ENCODE data around the gene MACROD2.

Gene MACROD2

GRCh38 chr20:14334306-14334930 is 339.1 kb downstream of the MACROD2 start:
- no peak overlapping the region for H3K27ac ChIP-seq
- ChIA-PET CTCF (interaction anchor here (0.5 to 0.7 kb wide), 10 partner anchors 29 to 1672 kb away, joined by 3 to 4 read pairs (median 3); no protein-coding TSS in a partner anchor), POLR2A (ENCODE audit: low non-redundant PET) (no interaction called here)
- DNase-seq (ENCODE audit: low spot score): peak; percentile 51
- TF ChIP-seq CTCF (conservative IDR thresholded peaks at IDR 0.05; ENCODE audit: low read depth): peak; percentile 75

DNA sequence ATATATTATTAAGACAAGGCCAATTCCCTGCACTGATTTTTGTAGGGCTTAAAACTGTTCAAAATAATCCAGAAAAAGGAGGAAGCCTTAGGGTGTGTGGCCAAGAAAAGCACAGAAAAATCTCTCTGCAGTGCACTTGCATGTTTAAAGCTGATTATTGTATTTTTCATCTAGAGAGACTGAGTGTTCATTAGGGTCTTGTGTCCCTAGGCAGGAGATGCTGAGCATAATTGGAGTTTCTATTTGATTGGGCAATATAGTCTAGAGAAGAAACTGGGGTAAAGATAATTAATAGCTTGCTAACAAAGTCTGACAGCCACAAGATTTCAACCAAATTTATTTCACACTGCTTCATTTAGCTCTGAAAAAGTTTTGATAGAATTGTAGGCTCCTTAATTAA is 339.7 kb downstream of the MACROD2 start:
- TF ChIP-seq CTCF (conservative IDR thresholded peaks at IDR 0.05; ENCODE audit: low read depth): no peak
- H3K27ac ChIP-seq: no peak overlapping the region
- ChIA-PET CTCF (interaction anchor here (0.5 to 0.6 kb wide), 3 partner anchors 318 to 1671 kb away, joined by 3 to 4 read pairs (median 4); no protein-coding TSS in a partner anchor), POLR2A (ENCODE audit: low non-redundant PET) (no interaction called here)
- DNase-seq (ENCODE audit: low spot score): no peak

DNA sequence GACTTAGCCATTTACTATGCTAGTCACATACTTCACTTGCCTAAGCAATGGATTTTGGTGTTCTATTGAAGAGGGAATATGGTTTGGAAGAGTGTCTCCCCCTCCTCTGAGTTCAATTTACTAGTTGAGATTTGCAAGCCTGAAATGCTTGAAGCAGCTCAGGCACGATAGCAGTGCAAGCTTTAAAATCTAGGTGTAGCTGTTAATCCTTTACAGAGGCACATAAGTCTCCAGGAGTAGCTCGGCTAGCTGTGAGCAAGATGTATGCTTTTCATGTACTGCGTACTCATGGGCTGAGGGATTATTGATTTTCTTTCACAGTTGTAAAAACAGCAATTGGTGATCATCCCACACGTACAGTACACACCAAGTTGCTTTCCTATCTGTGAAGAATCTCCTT is 341.4 kb downstream of the MACROD2 start:
- H3K27ac ChIP-seq: no peak overlapping the region
- no peak; the same call in 1 of the 2 replicates for TF ChIP-seq CTCF (conservative IDR thresholded peaks at IDR 0.05; ENCODE audit: low read depth)
- peak; percentile 18 for DNase-seq (ENCODE audit: low spot score)
- CTCF ChIA-PET: interaction anchor here (0.7 to 1.8 kb wide), 3 partner anchors 220 to 1559 kb away, joined by 3 to 5 read pairs (median 4); no protein-coding TSS in a partner anchor
- POLR2A ChIA-PET (ENCODE audit: low non-redundant PET): interaction anchor here (0.5 kb wide), 1 partner anchor 95 kb away, joined by 3 read pairs; no protein-coding TSS in a partner anchor

DNA sequence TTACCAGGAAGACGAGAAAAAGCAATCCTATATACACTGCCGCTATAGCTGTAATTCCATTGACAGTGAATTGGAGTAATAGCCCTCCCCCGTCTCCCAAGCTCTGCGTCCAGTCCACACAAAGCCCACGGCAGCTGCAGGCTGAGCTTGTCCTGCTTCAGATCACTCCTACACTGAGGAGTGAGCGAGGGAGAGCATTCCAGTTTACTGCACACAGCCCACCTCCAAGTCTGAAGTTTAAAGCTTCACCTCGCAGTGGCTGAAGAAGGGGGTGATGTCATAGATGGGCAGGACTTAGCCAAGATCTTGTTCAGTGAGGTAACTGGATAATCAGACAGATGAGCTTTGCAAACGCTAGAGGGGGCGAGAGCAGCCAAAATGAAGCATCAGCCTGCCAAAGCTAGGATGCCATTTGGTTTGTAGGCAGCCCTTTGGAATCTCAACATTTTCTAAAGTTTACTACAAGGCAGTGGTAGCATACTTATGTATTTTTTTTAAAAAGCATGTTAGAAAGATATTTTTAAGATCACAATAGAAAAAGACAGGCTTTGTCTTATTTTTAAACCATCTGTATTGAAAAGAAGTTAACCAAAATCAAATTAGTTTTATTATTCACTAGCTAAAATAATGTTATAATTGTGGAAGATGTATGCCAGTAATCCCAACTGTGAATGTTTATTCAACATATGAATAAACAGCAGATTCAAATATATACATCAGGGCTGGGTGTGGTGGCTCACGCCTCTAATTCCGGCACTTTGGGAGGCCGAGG is 342.3 kb downstream of the MACROD2 start, which contains the start of gene FLRT3:
FLRT3 (minus strand) TSS at position 213 of the 772 bp plus-strand sequence. CDS start 10,106 bp downstream, outside the sequence.
- peak; percentile 93 for DNase-seq (ENCODE audit: low spot score)
- H3K27ac ChIP-seq: peak within 1 kb of the TSS; percentile 71
- CTCF ChIA-PET: interaction anchor here (0.5 to 1.8 kb wide), 16 partner anchors 9 to 1593 kb away, joined by 3 to 5 read pairs (median 3); no protein-coding TSS in a partner anchor
- POLR2A ChIA-PET (ENCODE audit: low non-redundant PET): interaction anchor here (0.6 kb wide), 3 partner anchors 86 to 1531 kb away, joined by 3 read pairs; no protein-coding TSS in a partner anchor
- TF ChIP-seq CTCF (conservative IDR thresholded peaks at IDR 0.05; ENCODE audit: low read depth): peak; percentile 95

GRCh38 chr20:14341801-14342200 is 346.5 kb downstream of the MACROD2 start:
- no peak overlapping the region for H3K27ac ChIP-seq
- POLR2A ChIA-PET (ENCODE audit: low non-redundant PET): no interaction called here
- no peak for TF ChIP-seq CTCF (conservative IDR thresholded peaks at IDR 0.05; ENCODE audit: low read depth)
- DNase-seq (ENCODE audit: low spot score): no peak
- CTCF ChIA-PET: interaction anchor here (0.7 kb wide), 1 partner anchor 411 kb away, joined by 3 read pairs; no protein-coding TSS in a partner anchor

GRCh38 chr20:14342918-14343317 is 347.6 kb downstream of the MACROD2 start:
- TF ChIP-seq CTCF (conservative IDR thresholded peaks at IDR 0.05; ENCODE audit: low read depth): no peak
- CTCF ChIA-PET: interaction anchor here (0.6 kb wide), 1 partner anchor 18 kb away, joined by 3 read pairs; no protein-coding TSS in a partner anchor
- DNase-seq (ENCODE audit: low spot score): no peak
- POLR2A ChIA-PET (ENCODE audit: low non-redundant PET): no interaction called here
- no peak overlapping the region for H3K27ac ChIP-seq
